B cell (primary cell): ENCODE results near the gene DHX34.
"Not testable (repeated sequence)": the region's sequence is repeated elsewhere in the genome, so short reads cannot be mapped to it uniquely, and the experiment has no call there.

ENCODE experiments used
- EZH2 ChIP-seq: IDR thresholded peaks from 2 replicates; pipeline ENCODE4 v1.6.1; 2012; ENCODE audit warnings: borderline replicate concordance, low read depth, mild to moderate bottlenecking, moderate library complexity, low read length; ENCODE audit not compliant: insufficient read depth, poor library complexity, severe bottlenecking
- TF ChIP-seq, protein P1 (sequence below): fragments of 200-600 bp; IDR thresholded peaks from one replicate; pipeline ENCODE4 v1.8.0; 2022; ENCODE audit warnings: antibody characterized with exemption, mild to moderate bottlenecking

DNA sequence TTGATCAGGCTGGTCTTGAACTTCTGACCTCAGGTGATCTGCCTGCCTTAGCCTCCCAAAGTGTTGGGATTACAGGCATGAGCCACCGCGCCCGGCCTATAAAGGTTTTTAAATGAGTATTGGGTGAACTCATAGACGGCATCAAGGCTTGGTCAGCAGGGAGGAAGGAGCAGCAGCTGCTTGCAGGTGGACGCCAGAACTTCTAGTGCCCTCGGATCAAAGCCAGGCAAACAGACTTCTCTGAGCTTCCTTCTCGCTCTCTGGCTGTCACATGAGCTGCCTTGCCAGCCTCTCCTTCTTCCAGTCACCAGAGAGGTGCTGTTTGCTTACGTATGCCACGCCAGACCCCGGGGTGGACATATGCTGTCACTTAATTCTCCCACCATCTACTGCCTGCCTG is 16.3 kb downstream of the DHX34 start:
- TF ChIP-seq, protein P1, sequence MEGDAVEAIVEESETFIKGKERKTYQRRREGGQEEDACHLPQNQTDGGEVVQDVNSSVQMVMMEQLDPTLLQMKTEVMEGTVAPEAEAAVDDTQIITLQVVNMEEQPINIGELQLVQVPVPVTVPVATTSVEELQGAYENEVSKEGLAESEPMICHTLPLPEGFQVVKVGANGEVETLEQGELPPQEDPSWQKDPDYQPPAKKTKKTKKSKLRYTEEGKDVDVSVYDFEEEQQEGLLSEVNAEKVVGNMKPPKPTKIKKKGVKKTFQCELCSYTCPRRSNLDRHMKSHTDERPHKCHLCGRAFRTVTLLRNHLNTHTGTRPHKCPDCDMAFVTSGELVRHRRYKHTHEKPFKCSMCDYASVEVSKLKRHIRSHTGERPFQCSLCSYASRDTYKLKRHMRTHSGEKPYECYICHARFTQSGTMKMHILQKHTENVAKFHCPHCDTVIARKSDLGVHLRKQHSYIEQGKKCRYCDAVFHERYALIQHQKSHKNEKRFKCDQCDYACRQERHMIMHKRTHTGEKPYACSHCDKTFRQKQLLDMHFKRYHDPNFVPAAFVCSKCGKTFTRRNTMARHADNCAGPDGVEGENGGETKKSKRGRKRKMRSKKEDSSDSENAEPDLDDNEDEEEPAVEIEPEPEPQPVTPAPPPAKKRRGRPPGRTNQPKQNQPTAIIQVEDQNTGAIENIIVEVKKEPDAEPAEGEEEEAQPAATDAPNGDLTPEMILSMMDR: not testable (repeated sequence)
- TF ChIP-seq EZH2: not testable (repeated sequence)
